ENCODE data around the gene CD14. TPM values are rescaled to one million over a fixed set of nuclear protein-coding genes. Genes with fewer than 3 reads are reported as not detected.

CD14 gene
- 3.4 to 4.7 TPM (median 4.3 TPM) in 5 replicates for total RNA-seq (2022; extraction: Qiagen RNA extraction)

DNA sequence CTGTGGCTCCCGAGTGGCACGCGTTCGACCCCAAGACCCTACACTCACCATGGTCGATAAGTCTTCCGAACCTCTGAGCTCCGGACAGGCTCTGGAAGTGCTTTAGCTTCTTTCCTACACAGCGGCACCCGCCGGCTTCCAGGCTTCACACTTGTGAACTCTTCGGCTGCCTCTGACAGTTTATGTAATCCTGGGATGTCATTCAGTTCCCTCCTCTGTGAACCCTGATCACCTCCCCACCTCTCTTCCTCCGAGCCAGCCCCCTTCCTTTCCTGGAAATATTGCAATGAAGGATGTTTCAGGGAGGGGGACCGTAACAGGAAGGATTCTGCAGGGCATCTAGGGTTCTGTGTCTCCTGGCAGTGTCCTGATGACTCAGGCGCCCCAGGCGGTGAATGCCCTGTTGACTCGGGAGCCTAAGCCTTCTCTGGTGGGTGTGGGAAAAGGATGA, at the start of gene CD14:
Gene CD14, minus strand, starts transcription at position 155 of the 451 bp plus-strand sequence. Its CDS starts 104 bp downstream, at position 51.

DNA sequence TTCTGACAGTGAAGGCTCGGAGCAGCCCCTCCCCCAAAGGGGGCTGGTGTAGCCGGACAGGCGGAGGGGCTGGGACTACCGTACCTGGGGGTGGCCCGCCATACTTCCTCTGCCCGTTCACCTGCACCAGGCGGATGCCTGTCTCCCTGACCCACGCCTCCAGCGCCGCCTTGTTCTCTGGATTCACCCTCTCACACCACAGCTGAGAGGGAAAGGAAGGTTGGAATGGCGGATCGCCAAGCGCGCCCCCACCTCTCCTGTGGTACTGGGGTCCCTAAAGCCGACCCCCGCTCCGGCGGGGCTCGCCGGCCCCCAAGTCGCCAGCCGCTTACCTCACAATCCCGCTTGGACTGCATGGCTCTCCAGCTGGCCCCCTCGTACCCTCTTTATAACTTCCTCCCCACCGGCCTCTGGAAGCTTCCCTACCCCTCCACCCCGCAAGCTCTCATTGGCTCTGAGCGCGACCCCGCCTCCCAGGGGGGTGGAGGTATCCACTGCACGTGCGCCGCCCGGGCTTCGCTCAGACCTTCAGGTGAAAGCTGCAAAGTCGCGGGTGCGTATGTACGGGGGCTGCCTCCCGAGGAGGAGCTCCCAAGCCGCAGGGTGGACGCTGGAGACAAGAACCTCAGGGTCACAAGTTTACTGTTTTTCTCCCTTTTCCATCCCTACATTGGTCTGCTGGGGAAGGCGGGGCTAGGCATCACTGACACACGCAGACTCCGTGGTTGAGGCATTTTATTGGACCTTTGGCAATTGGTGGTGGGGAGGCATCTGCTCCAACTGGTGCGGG, 40.4 kb upstream of the CD14 start, which contains the start of gene DND1:
Gene DND1, minus strand, starts transcription at position 390 of the 790 bp plus-strand sequence. Its CDS starts 34 bp downstream, at position 356.

GRCh38 chr5:140664359-140665119, 31.6 kb upstream of the CD14 start, which contains the start of gene WDR55:
Gene WDR55, plus strand, starts transcription at chr5:140664904. Its CDS starts 9 bp downstream, at chr5:140664913.

GRCh38 chr5:140639148-140639981, 6.4 kb upstream of the CD14 start, which contains the start of gene TMCO6:
Gene TMCO6, plus strand, starts transcription at chr5:140639451. Its CDS starts 77 bp downstream, at chr5:140639528.

Other genes with a start within 250 kb of the CD14 start
- 46.2 to 52.4 TPM (median 47.8 TPM) in 5 replicates for gene ANKHD1, start 231.3 kb downstream of the CD14 start, total RNA-seq (2022; extraction: Qiagen RNA extraction)
- 1.3 to 2.8 TPM (median 1.9 TPM) in 5 replicates for gene EIF4EBP3, start 85.5 kb downstream of the CD14 start, total RNA-seq (2022; extraction: Qiagen RNA extraction)
- gene SRA1, start 75.7 kb downstream of the CD14 start, total RNA-seq (2022; extraction: Qiagen RNA extraction): 38.4 to 48.2 TPM (median 43.4 TPM) in 5 replicates
- gene APBB3, start 68.6 kb downstream of the CD14 start, total RNA-seq (2022; extraction: Qiagen RNA extraction): 3.9 to 7.5 TPM (median 6.1 TPM) in 5 replicates
- gene SLC35A4, start 68.3 kb downstream of the CD14 start, total RNA-seq (2022; extraction: Qiagen RNA extraction): 74.1 to 79.0 TPM (median 75.3 TPM) in 5 replicates
- gene TMCO6, start 6.3 kb upstream of the CD14 start, total RNA-seq (2022; extraction: Qiagen RNA extraction): 8.4 to 14.4 TPM (median 13.0 TPM) in 5 replicates
- 113 to 119 TPM (median 117 TPM) in 5 replicates for gene NDUFA2, start 14.5 kb upstream of the CD14 start, total RNA-seq (2022; extraction: Qiagen RNA extraction)
- gene IK, start 14.7 kb upstream of the CD14 start, total RNA-seq (2022; extraction: Qiagen RNA extraction): 86.3 to 123 TPM (median 89.1 TPM) in 5 replicates
- 27.2 to 30.4 TPM (median 27.7 TPM) in 5 replicates for gene WDR55, start 31.7 kb upstream of the CD14 start, total RNA-seq (2022; extraction: Qiagen RNA extraction)
- 0.66 to 1.0 TPM (median 0.88 TPM) in 5 replicates for gene DND1, start 40.4 kb upstream of the CD14 start, total RNA-seq (2022; extraction: Qiagen RNA extraction)
- 70.9 to 83.6 TPM (median 77.9 TPM) in 5 replicates for gene HARS1, start 58.2 kb upstream of the CD14 start, total RNA-seq (2022; extraction: Qiagen RNA extraction)
- 34.5 to 42.6 TPM (median 36.4 TPM) in 5 replicates for gene HARS2, start 58.3 kb upstream of the CD14 start, total RNA-seq (2022; extraction: Qiagen RNA extraction)
- 80.7 to 116 TPM (median 88.0 TPM) in 5 replicates for gene ZMAT2, start 67.3 kb upstream of the CD14 start, total RNA-seq (2022; extraction: Qiagen RNA extraction)
- 0.06 to 0.23 TPM (median 0.14 TPM) in 5 replicates for gene PCDHA1, start 153.0 kb upstream of the CD14 start, total RNA-seq (2022; extraction: Qiagen RNA extraction)
- gene PCDHA2, start 161.7 kb upstream of the CD14 start, total RNA-seq (2022; extraction: Qiagen RNA extraction): 0.10 TPM in 1 of 5 replicates, not detected in the others
- gene PCDHA3, start 167.9 kb upstream of the CD14 start, total RNA-seq (2022; extraction: Qiagen RNA extraction): 0.71 to 1.1 TPM (median 0.99 TPM) in 5 replicates
- gene PCDHA4, start 173.9 kb upstream of the CD14 start, total RNA-seq (2022; extraction: Qiagen RNA extraction): 1.5 to 1.8 TPM (median 1.7 TPM) in 5 replicates
- gene PCDHA5, start 188.4 kb upstream of the CD14 start, total RNA-seq (2022; extraction: Qiagen RNA extraction): 0.64 to 0.87 TPM (median 0.77 TPM) in 5 replicates
- gene PCDHA6, start 194.8 kb upstream of the CD14 start, total RNA-seq (2022; extraction: Qiagen RNA extraction): 0.06 to 0.08 TPM in 2 of 5 replicates, not detected in the others
- 0.09 to 0.15 TPM (median 0.12 TPM) in 4 of 5 replicates, not detected in the other for gene PCDHA7, start 201.1 kb upstream of the CD14 start, total RNA-seq (2022; extraction: Qiagen RNA extraction)
- gene PCDHA8, start 208.0 kb upstream of the CD14 start, total RNA-seq (2022; extraction: Qiagen RNA extraction): 0.05 to 0.07 TPM (median 0.06 TPM) in 4 of 5 replicates, not detected in the other
- gene PCDHA9, start 215.2 kb upstream of the CD14 start, total RNA-seq (2022; extraction: Qiagen RNA extraction): 0.02 TPM in 1 of 5 replicates, not detected in the others
- gene PCDHA10, start 222.7 kb upstream of the CD14 start, total RNA-seq (2022; extraction: Qiagen RNA extraction): 0.01 to 0.06 TPM (median 0.03 TPM) in 4 of 5 replicates, not detected in the other
- gene PCDHA11, start 235.8 kb upstream of the CD14 start, total RNA-seq (2022; extraction: Qiagen RNA extraction): 0.04 to 0.08 TPM (median 0.06 TPM) in 4 of 5 replicates, not detected in the other
- 2.8 to 3.2 TPM (median 3.0 TPM) in 5 replicates for gene PCDHA12, start 242.1 kb upstream of the CD14 start, total RNA-seq (2022; extraction: Qiagen RNA extraction)
- gene PCDHA13, start 248.9 kb upstream of the CD14 start, total RNA-seq (2022; extraction: Qiagen RNA extraction): 0.05 to 0.06 TPM in 2 of 5 replicates, not detected in the others